ENCODE data around the gene TMPRSS4.

DNA sequence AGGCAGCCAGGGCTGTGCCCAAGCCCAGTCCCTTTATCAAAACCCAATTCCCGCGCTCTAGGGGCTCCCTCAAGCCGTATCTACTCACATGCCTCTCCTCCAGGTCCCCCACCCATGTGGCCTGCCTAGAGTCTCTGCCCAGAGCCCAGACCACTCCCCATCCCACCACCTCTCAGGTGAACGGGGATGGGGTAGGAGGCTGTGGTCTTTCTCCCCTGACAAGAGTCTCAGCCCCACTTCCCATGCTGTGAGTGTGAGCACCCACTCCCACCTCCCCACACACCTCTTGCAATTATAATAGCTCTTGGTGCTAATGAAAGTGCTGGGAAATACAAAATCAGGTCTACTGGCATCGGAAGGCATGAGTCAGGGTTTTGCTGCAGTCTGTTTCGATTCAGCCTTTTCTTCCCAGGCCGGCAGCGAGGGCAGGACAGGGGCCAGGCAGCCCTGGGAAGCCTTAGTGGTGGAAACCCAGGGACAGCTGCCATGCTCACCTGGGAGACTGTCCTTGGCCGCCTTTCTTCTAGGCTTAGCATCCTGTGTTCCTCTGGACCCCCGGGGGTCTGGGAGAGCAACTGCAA lies 16.7 kb upstream of the TMPRSS4 start:
- TF ChIP-seq, protein P1, sequence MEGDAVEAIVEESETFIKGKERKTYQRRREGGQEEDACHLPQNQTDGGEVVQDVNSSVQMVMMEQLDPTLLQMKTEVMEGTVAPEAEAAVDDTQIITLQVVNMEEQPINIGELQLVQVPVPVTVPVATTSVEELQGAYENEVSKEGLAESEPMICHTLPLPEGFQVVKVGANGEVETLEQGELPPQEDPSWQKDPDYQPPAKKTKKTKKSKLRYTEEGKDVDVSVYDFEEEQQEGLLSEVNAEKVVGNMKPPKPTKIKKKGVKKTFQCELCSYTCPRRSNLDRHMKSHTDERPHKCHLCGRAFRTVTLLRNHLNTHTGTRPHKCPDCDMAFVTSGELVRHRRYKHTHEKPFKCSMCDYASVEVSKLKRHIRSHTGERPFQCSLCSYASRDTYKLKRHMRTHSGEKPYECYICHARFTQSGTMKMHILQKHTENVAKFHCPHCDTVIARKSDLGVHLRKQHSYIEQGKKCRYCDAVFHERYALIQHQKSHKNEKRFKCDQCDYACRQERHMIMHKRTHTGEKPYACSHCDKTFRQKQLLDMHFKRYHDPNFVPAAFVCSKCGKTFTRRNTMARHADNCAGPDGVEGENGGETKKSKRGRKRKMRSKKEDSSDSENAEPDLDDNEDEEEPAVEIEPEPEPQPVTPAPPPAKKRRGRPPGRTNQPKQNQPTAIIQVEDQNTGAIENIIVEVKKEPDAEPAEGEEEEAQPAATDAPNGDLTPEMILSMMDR (conservative IDR thresholded peaks at IDR 0.05; ENCODE audit: low read length), result no peak
- no peak for TF ChIP-seq EZH2phosphoT487 (IDR thresholded peaks at IDR 0.05; ENCODE audit: borderline replicate concordance)
